Measurements from ENCODE around the gene DNAI2. TPM values are rescaled to one million over a fixed set of nuclear protein-coding genes. Genes with fewer than 3 reads are reported as not detected.

DNAI2 gene
- total RNA-seq, 1 experiment from 2014 or later = not detected

DNA sequence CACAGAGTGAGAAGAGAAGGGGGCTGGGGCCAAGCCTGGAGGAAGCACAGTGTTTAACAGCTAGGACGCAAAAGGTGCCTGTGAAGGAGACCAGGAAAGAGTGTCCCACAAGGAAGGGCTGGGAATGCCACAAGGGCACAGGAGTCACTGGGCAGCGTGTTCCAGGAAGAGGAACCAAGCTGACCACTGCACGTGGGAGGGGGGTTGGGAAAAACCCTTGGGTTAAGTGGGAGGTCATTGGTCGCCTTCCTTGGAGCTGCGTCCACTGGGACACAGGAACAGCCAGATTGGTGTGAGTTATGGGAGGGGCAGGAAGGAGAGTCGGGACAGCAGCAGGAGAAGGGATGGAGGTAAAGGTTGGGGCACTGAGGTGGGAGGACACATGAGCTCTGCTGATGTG, 47.8 kb upstream of the DNAI2 start:
- no peak overlapping the region for H3K27ac ChIP-seq (ENCODE audit: low read length)
- H3K9me2 ChIP-seq (replicated peaks; ENCODE audit: low read length) = no peaks in the 10 kb centered on the region
- no peak overlapping the region for H3K4me3 ChIP-seq (ENCODE audit: low read length)
- no peak for TF ChIP-seq CTCF (conservative IDR thresholded peaks at IDR 0.05; ENCODE audit: low read depth, low read length)
- no peak for TF ChIP-seq EZH2phosphoT487 (IDR thresholded peaks at IDR 0.05; ENCODE audit: borderline replicate concordance, low read length)
- no peak for TF ChIP-seq EZH2 (IDR thresholded peaks at IDR 0.05; ENCODE audit: low read length, unreplicated experiment)
- H3K27me3 ChIP-seq (ENCODE audit: low read length) = no peaks in the 10 kb centered on the region
- no peaks in the 10 kb centered on the region for H3K9me3 ChIP-seq (ENCODE audit: low read length)
- no peak overlapping the region for H3K4me2 ChIP-seq (ENCODE audit: low read length)
- H2AFZ ChIP-seq (ENCODE audit: low read length) = no peak overlapping the region
- ChIA-PET POLR2A (ENCODE audit: unreplicated experiment) (no interaction called here), CTCF (no interaction called here)
- H3K9ac ChIP-seq (ENCODE audit: low read length) = no peak overlapping the region
- no peaks in the 10 kb centered on the region for H4K20me1 ChIP-seq (ENCODE audit: low read length)
- ATAC-seq (no peak), DNase-seq (no peak)
- intact Hi-C loops (cut with micrococcal nuclease) = no loop called here
- no TSS peak for BruUV-seq (replicated peaks)
- H3K79me2 ChIP-seq (ENCODE audit: low read length) = no peaks in the 10 kb centered on the region
- H3K36me3 ChIP-seq (ENCODE audit: low read depth, low read length) = no peaks in the 10 kb centered on the region
- no peaks in the 10 kb centered on the region for H3F3A ChIP-seq (ENCODE audit: low read length, unreplicated experiment)
- H3K4me1 ChIP-seq (ENCODE audit: insufficient read depth, low read length) = no peaks in the 10 kb centered on the region

- H3K9me2 ChIP-seq (replicated peaks; ENCODE audit: low read length) = no peaks in the 10 kb centered on the region
- ChIA-PET CTCF (no interaction called here), POLR2A (ENCODE audit: unreplicated experiment) (no interaction called here)
- no peaks in the 10 kb centered on the region for H3K4me1 ChIP-seq (ENCODE audit: insufficient read depth, low read length)
- TF ChIP-seq EZH2phosphoT487 (IDR thresholded peaks at IDR 0.05; ENCODE audit: borderline replicate concordance, low read length) = no peak
- TF ChIP-seq EZH2 (IDR thresholded peaks at IDR 0.05; ENCODE audit: low read length, unreplicated experiment) = no peak
- TF ChIP-seq CTCF (conservative IDR thresholded peaks at IDR 0.05; ENCODE audit: low read depth, low read length) = no peak
- no peaks in the 10 kb centered on the region for H3F3A ChIP-seq (ENCODE audit: low read length, unreplicated experiment)
- ATAC-seq (no peak), DNase-seq (no peak)
- no peaks in the 10 kb centered on the region for H3K36me3 ChIP-seq (ENCODE audit: low read depth, low read length)
- no peak overlapping the region for H3K4me2 ChIP-seq (ENCODE audit: low read length)
- no peaks in the 10 kb centered on the region for H4K20me1 ChIP-seq (ENCODE audit: low read length)
- H2AFZ ChIP-seq (ENCODE audit: low read length) = no peak overlapping the region
- no peaks in the 10 kb centered on the region for H3K9me3 ChIP-seq (ENCODE audit: low read length)
- H3K9ac ChIP-seq (ENCODE audit: low read length) = no peak overlapping the region
- H3K27me3 ChIP-seq (ENCODE audit: low read length) = no peaks in the 10 kb centered on the region
- no TSS peak for BruUV-seq (replicated peaks)
- no peak overlapping the region for H3K27ac ChIP-seq (ENCODE audit: low read length)
- intact Hi-C loops (cut with micrococcal nuclease) = no loop called here
- H3K79me2 ChIP-seq (ENCODE audit: low read length) = no peaks in the 10 kb centered on the region
- no peak overlapping the region for H3K4me3 ChIP-seq (ENCODE audit: low read length)
Measured at GRCh38 chr17:74227271-74228080, 46.6 kb upstream of the DNAI2 start.

DNA sequence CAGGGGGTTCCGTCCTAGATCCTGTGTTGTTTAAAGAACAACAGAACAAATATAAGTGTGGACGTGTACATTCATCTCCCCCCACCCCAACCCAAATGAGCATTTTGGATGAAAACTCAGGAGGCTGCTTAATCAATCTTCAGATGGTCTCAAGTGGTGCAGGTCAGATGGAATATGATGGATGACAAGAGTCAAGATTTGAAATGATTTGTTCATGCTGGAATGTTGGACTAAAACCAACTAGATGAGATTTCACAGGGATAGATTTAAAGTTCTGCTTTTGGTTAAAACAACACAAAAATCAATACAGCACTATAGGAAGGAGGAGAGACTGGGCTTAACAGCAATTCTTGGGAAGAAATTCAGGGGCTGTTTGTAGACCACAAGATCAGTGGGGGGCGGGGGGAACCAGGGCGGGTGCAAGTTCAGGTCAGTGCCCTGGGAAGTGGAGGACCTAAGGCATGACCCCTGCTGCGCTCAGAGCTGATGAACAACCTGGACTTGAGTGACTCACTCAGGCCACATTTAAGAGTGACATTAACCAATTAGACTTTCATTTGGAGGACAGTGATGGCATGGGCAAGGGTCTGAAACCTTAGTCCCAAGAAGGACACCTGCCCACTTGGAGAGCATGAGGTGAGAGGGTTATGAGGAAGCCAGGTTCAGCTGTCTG, 45.6 kb upstream of the DNAI2 start:
- ChIA-PET CTCF (no interaction called here), POLR2A (ENCODE audit: unreplicated experiment) (no interaction called here)
- Histone ChIP-seq H3F3A (ENCODE audit: low read length, unreplicated experiment) (no peaks in the 10 kb centered on the region), H3K4me3 (ENCODE audit: low read length) (no peak overlapping the region), H3K4me1 (ENCODE audit: insufficient read depth, low read length) (no peaks in the 10 kb centered on the region), H3K27me3 (ENCODE audit: low read length) (no peaks in the 10 kb centered on the region), H4K20me1 (ENCODE audit: low read length) (no peaks in the 10 kb centered on the region), H3K79me2 (ENCODE audit: low read length) (no peaks in the 10 kb centered on the region), H3K4me2 (ENCODE audit: low read length) (no peak overlapping the region), H3K27ac (ENCODE audit: low read length) (no peak overlapping the region), H3K9me2 (replicated peaks; ENCODE audit: low read length) (no peaks in the 10 kb centered on the region), H3K9ac (ENCODE audit: low read length) (no peak overlapping the region), H3K9me3 (ENCODE audit: low read length) (no peaks in the 10 kb centered on the region), H2AFZ (ENCODE audit: low read length) (no peak overlapping the region), H3K36me3 (ENCODE audit: low read depth, low read length) (no peaks in the 10 kb centered on the region)
- intact Hi-C loops (cut with micrococcal nuclease) = no loop called here
- TF ChIP-seq EZH2phosphoT487 (IDR thresholded peaks at IDR 0.05; ENCODE audit: borderline replicate concordance, low read length) = no peak
- no peak for TF ChIP-seq CTCF (conservative IDR thresholded peaks at IDR 0.05; ENCODE audit: low read depth, low read length)
- no peak for TF ChIP-seq EZH2 (IDR thresholded peaks at IDR 0.05; ENCODE audit: low read length, unreplicated experiment)
- BruUV-seq (replicated peaks) = no TSS peak
- ATAC-seq (no peak), DNase-seq (no peak)
